ENCODE results near the gene NAPA. TPM values are rescaled to one million over a fixed set of nuclear protein-coding genes. Genes with fewer than 3 reads are reported as not detected.
A peak's percentile ranks its signal among the peaks of the same experiment; 100 is the strongest.

The NAPA gene
- total and polyA plus RNA-seq, 5 experiments from 2014 or later, result 85.3 to 116 (median 89.6) TPM

GRCh38 chr19:47445527-47445926 is 69.3 kb downstream of the NAPA start:
- Mint-ChIP-seq H3K36me3 (no peaks in the 10 kb centered on the region), H3K27me3 (peaks cover 20 to 76% (median 56%) of the 10 kb centered on the region in 5 donors), H3K4me3 (peak overlapping the region; percentile 55 to 91 (median 78)), H3K4me1 (peaks cover 39 to 64% (median 53%) of the 10 kb centered on the region in 4 donors), H3K9me3 (peaks cover 0 to 3% (median 0%) of the 10 kb centered on the region in 9 donors), H3K27ac (peak overlapping the region in 3 of 10 donors; percentile 80 to 89 (median 88))
- no peak for ATAC-seq
- POLR2A ChIA-PET, result interaction anchor here (0.5 to 2.0 kb wide), 7 partner anchors 9 to 300 kb away, joined by 3 to 7 read pairs (median 3); partner anchors contain the start of gene NOP53
- no peak for DNase-seq

DNA sequence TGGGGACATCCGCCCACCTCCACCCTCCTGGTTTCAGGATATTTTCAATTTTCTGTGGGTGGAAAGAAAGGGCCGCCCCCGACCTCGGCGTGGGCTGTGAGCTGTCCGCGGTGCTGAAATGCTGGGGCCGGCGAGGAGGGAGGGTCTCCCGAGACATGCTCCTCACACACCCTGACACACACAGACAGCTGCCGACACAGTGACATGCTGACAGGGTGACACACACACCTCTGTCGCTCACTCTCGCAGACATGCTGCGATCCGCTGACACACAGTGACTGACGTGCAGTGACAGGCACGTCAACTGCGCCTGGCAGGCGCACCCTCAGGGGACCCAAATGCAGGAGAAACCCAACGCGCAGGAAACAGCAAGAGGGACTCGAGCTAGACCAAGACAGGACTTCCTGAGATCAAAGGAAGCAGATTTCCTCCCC is 70.5 kb downstream of the NAPA start:
- peak overlapping the region; percentile 30 to 91 (median 64) for H3K4me3 Mint-ChIP-seq
- ATAC-seq (peak; percentile 19 to 29), DNase-seq (peak; percentile 22 to 76 (median 44))
- H3K9me3 Mint-ChIP-seq, result peaks cover 0 to 3% (median 0%) of the 10 kb centered on the region in 9 donors
- H3K4me1 Mint-ChIP-seq, result peaks cover 41 to 64% (median 51%) of the 10 kb centered on the region in 4 donors
- H3K27ac Mint-ChIP-seq, result no peak overlapping the region
- POLR2A ChIA-PET, result interaction anchor here (2.0 kb wide), 1 partner anchor 16 kb away, joined by 7 read pairs; no protein-coding TSS in a partner anchor
- peaks cover 24 to 88% (median 63%) of the 10 kb centered on the region in 5 donors for H3K27me3 Mint-ChIP-seq
- H3K36me3 Mint-ChIP-seq, result no peaks in the 10 kb centered on the region

DNA sequence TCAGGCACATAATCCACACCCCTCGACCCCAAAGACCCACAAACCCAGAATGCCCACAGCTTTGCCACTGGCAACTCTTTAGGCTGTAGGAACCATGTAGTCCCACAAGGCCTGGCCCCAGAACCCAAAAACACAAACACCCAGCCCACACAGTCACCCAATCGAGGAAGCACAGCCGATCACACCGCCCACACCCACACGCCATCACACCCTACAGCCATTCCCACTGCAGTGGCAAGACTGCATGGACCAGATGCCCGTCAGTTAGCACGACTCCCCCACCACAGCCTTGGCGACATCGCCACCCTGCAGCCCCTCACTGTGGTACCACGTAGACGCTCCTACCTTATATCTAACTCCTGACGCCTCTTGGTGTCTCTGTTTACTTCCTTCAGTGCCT is 71.5 kb downstream of the NAPA start:
- peaks cover 30 to 92% (median 69%) of the 10 kb centered on the region in 5 donors for H3K27me3 Mint-ChIP-seq
- H3K4me3 Mint-ChIP-seq, result peak overlapping the region in 6 of 10 donors; percentile 2 to 52 (median 24)
- peaks cover 0 to 3% (median 0%) of the 10 kb centered on the region in 9 donors for H3K9me3 Mint-ChIP-seq
- H3K4me1 Mint-ChIP-seq, result peaks cover 42 to 55% (median 48%) of the 10 kb centered on the region in 4 donors
- POLR2A ChIA-PET, result no interaction called here
- ATAC-seq (no peak), DNase-seq (no peak)
- peak overlapping the region in 2 of 10 donors; percentile 11 to 66 for H3K27ac Mint-ChIP-seq
- H3K36me3 Mint-ChIP-seq, result no peaks in the 10 kb centered on the region

DNA sequence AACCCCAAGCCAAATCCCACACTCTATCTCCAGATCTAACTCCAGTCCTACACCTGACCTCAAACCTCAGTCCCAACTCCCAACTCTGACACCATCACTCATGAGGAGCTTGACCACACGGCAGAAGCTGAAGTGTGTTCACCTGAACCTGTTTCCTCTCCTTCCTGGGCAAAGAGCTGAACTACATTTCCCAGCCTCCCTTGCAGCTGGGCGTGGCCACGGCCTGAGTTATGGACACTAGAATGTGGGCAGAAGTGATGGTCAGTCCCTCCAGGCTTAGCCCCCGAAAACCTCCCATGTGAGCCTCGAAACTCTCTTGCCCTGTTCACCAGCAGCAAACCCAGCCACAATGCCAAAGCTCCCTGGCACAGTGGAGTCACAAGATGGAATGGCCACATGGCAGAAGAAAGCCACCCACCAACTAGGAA is 76.1 kb downstream of the NAPA start:
- H3K9me3 Mint-ChIP-seq, result no peaks in the 10 kb centered on the region
- POLR2A ChIA-PET, result no interaction called here
- peaks cover 29 to 86% (median 59%) of the 10 kb centered on the region in 5 donors for H3K27me3 Mint-ChIP-seq
- ATAC-seq, result no peak
- H3K27ac Mint-ChIP-seq, result no peak overlapping the region
- peaks cover 17 to 28% (median 27%) of the 10 kb centered on the region in 4 donors for H3K4me1 Mint-ChIP-seq
- no peak for DNase-seq
- H3K36me3 Mint-ChIP-seq, result no peaks in the 10 kb centered on the region
- no peak overlapping the region for H3K4me3 Mint-ChIP-seq

Other genes starting within 250 kb of the NAPA start
- 10 to 100 TPM; 17.6 to 19.7 TPM for gene INAFM1, start 240.2 kb downstream of the NAPA start, total RNA-seq
- 1 to 10 TPM; 2.4 to 5.3 (median 3.4) TPM for gene INAFM1, start 240.2 kb downstream of the NAPA start, polyA plus RNA-seq
- 1 to 10 TPM; 2.6 TPM for gene C5AR1, start 205.2 kb downstream of the NAPA start, total RNA-seq
- under 1 TPM in 1 of 3 donors, not detected in 2; 0.15 TPM for gene C5AR1, start 205.2 kb downstream of the NAPA start, polyA plus RNA-seq
- gene C5AR2, start 182.9 kb downstream of the NAPA start, total RNA-seq, result under 1 TPM; 0.29 to 0.30 TPM
- gene C5AR2, start 182.9 kb downstream of the NAPA start, polyA plus RNA-seq, result not detected
- gene DHX34, start 165.7 kb downstream of the NAPA start, total RNA-seq, result 10 to 100 TPM; 28.9 to 29.6 TPM
- gene DHX34, start 165.7 kb downstream of the NAPA start, polyA plus RNA-seq, result 1 to 10 TPM; 3.1 to 9.7 (median 5.2) TPM
- not detected for gene MEIS3, start 95.5 kb downstream of the NAPA start, total RNA-seq
- not detected for gene MEIS3, start 95.5 kb downstream of the NAPA start, polyA plus RNA-seq
- under 1 TPM in 1 of 2 experiments, not detected in 1; 0.42 TPM for gene SLC8A2, start 43.2 kb downstream of the NAPA start, total RNA-seq
- gene SLC8A2, start 43.2 kb downstream of the NAPA start, polyA plus RNA-seq, result under 1 TPM in 2 of 3 donors, not detected in 1; 0.02 to 0.12 TPM
- 1 to 10 TPM; 5.4 to 7.1 TPM for gene KPTN, start 30.8 kb downstream of the NAPA start, total RNA-seq
- 1 to 10 TPM; 5.8 to 8.0 (median 7.6) TPM for gene KPTN, start 30.8 kb downstream of the NAPA start, polyA plus RNA-seq
- under 1 TPM; 0.85 to 0.86 TPM for gene ZNF541, start 58.1 kb upstream of the NAPA start, total RNA-seq
- under 1 TPM in 1 of 3 donors, not detected in 2; 0.27 TPM for gene ZNF541, start 58.1 kb upstream of the NAPA start, polyA plus RNA-seq
- 10 to 100 TPM; 32.7 to 35.5 TPM for gene BICRA, start 94.1 kb upstream of the NAPA start, total RNA-seq
- 1 to 10 TPM in 1 of 3 donors, under 1 TPM in 2; 0.23 to 1.4 (median 0.50) TPM for gene BICRA, start 94.1 kb upstream of the NAPA start, polyA plus RNA-seq
- gene EHD2, start 198.4 kb upstream of the NAPA start, total RNA-seq, result not detected
- not detected for gene EHD2, start 198.4 kb upstream of the NAPA start, polyA plus RNA-seq
- 100 to 1,000 TPM; 847 to 882 TPM for gene NOP53, start 230.5 kb upstream of the NAPA start, total RNA-seq
- gene NOP53, start 230.5 kb upstream of the NAPA start, polyA plus RNA-seq, result 100 to 1,000 TPM; 266 to 443 (median 273) TPM